GM21619 (cell line): ENCODE data around the gene PPP1R13B.

Source experiments
- ATAC-seq: cut with Tn5 transposase; IDR thresholded peaks from one replicate; pipeline ENCODE4 v1.9.1; 2021; ENCODE audit not compliant: unreplicated experiment

The PPP1R13B gene

GRCh38 chr14:103746701-103747100, 100.7 kb downstream of the PPP1R13B start:
- no peak for ATAC-seq

- no peak for ATAC-seq
Observed at GRCh38 chr14:103745424-103745823, 102.0 kb downstream of the PPP1R13B start.

GRCh38 chr14:103744621-103745395, 102.6 kb downstream of the PPP1R13B start:
- no peak for ATAC-seq

GRCh38 chr14:103743691-103744090, 103.7 kb downstream of the PPP1R13B start:
- ATAC-seq = no peak

- no peak for ATAC-seq
Observed at GRCh38 chr14:103742499-103743255, 104.7 kb downstream of the PPP1R13B start.

- no peak for ATAC-seq
Observed at GRCh38 chr14:103741876-103742275, 105.5 kb downstream of the PPP1R13B start.

GRCh38 chr14:103740991-103741689, 106.2 kb downstream of the PPP1R13B start:
- ATAC-seq = no peak

- no peak for ATAC-seq
Observed at GRCh38 chr14:103739793-103740501, 107.4 kb downstream of the PPP1R13B start.

- ATAC-seq = no peak
Observed at GRCh38 chr14:103739466-103739792, 107.9 kb downstream of the PPP1R13B start.

GRCh38 chr14:103738701-103739451, 108.5 kb downstream of the PPP1R13B start:
- ATAC-seq = no peak

GRCh38 chr14:103738166-103738565, 109.2 kb downstream of the PPP1R13B start:
- ATAC-seq = no peak

- ATAC-seq = no peak
Observed at GRCh38 chr14:103737432-103738045, 109.8 kb downstream of the PPP1R13B start.

GRCh38 chr14:103736546-103737431, 110.6 kb downstream of the PPP1R13B start:
- ATAC-seq = no peak

- ATAC-seq = no peak
Observed at GRCh38 chr14:103735815-103736545, 111.4 kb downstream of the PPP1R13B start.

- no peak for ATAC-seq
Observed at GRCh38 chr14:103735439-103735814, 111.9 kb downstream of the PPP1R13B start.

- ATAC-seq = no peak
Observed at GRCh38 chr14:103735022-103735421, 112.4 kb downstream of the PPP1R13B start.

- ATAC-seq = no peak
Observed at GRCh38 chr14:103734081-103734888, 113.1 kb downstream of the PPP1R13B start.

GRCh38 chr14:103733651-103734050, 113.7 kb downstream of the PPP1R13B start:
- no peak for ATAC-seq
